GM12892 (cell line): Measurements from ENCODE around the gene EIF5AL1.

ENCODE experiments used
- POLR2A ChIP-seq: IDR thresholded peaks from 2 replicates; pipeline ENCODE4 v1.6.1; 2011; ENCODE audit warnings: low read depth, low read length, control low read depth
- POLR2AphosphoS5 ChIP-seq: IDR thresholded peaks from 2 replicates; pipeline ENCODE4 v1.6.1; 2011; ENCODE audit warnings: low read depth, low read length, control low read depth
- TAF1 ChIP-seq: IDR thresholded peaks from 2 replicates; pipeline ENCODE4 v1.6.1; 2011; ENCODE audit warnings: low read depth, mild to moderate bottlenecking, control low read depth, low read length, borderline replicate concordance

DNA sequence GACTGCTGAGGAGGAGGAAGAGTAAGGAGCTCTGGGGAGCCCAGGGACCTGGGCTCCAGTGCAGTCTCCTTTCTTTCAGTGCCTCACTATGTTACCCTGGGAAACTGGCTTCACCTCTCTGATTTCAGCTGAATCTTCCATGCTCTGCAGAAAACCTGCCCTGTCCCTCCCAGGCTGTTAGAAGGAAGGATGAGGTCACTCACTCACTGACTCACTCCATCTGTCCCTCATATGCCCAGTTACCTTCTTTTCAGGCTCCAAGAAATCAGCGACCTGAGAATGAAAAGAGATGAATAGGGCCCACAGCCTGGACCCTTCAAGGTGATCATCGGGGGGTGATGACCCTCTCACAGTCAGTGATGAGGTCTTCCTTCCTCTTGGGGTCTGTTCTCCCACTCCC lies 47.4 kb downstream of the EIF5AL1 start:
- no peak for TF ChIP-seq POLR2AphosphoS5
- TF ChIP-seq POLR2A, result no peak
- TF ChIP-seq TAF1, result no peak
